CD4-positive, alpha-beta T cell treated with Interleukin-1 beta for 1 hour (primary cell): ENCODE results near the gene MCM7.

ENCODE experiments used
- DNase-seq, 2 donors: peaks; one replicate each; pipeline ENCODE4 v3.0.0-alpha.2; 2020 to 2022

The MCM7 gene

DNA sequence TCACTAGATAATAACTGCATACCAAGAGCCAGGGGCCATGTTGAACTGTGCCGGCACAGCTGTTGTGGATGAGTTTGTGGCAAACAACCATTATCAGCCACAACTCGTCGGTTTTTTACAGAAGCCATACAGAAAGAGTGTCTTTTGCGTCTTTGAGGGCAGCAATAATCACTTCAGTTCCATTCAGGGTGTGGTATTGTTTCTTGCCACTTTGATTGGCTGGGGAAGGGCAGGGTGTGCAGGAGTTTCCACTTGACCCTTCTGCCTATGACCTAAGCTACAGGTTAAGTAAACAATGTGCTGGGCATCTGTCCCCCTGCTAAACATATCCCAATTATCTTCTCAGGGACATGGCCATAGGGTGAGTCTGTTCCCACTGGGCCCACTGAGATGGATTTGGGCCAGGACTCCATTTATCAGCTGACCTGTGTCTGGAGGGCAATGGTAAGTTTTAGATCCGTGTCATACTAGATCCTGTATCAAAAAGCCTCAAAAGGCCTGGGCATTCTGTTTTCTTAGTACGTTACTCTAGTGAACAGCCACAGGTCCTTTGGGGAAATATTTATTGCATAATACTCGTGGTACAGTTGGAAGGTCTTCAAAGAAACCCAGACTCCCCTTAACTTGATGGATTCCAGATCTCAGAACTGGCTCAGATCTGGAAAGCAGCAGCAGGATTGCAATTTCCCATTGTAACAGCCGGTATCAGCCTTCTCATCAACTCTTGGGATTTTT lies 35.6 kb downstream of the MCM7 start:
- DNase-seq: no peak

DNA sequence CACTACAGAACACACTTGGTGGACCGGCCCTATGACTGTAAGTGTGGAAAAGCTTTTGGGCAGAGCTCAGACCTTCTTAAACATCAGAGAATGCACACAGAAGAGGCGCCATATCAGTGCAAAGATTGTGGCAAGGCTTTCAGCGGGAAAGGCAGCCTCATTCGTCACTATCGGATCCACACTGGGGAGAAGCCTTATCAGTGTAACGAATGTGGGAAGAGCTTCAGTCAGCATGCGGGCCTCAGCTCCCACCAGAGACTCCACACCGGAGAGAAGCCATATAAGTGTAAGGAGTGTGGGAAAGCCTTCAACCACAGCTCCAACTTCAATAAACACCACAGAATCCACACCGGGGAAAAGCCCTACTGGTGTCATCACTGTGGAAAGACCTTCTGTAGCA lies 37.0 kb downstream of the MCM7 start:
- no peak for DNase-seq

DNA sequence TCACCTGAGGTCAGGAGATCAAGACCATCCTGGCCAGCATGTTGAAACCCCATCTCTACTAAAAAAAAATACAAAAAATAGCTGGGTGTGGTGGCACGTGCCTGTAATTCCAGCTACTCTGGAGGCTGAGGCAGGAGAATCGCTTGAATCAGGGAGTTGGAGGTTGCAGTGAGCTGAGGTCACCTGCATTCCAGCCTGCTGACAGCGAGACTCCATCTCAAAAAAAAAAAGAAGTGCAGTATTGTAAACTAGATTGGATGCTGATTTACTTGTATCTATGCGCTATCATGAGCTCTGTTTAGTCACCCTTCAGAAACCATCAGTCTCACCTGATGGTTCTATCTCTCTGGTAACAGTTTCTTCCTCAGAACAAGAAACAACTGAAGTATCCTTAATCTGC lies 37.8 kb downstream of the MCM7 start:
- DNase-seq: no peak

- DNase-seq: no peak
These were observed 39.5 kb downstream of the MCM7 start for GRCh38 chr7:100061518-100062193.

GRCh38 chr7:100059251-100059739 lies 41.9 kb downstream of the MCM7 start:
- DNase-seq: no peak

GRCh38 chr7:100057006-100057405 lies 44.2 kb downstream of the MCM7 start:
- DNase-seq: no peak

DNA sequence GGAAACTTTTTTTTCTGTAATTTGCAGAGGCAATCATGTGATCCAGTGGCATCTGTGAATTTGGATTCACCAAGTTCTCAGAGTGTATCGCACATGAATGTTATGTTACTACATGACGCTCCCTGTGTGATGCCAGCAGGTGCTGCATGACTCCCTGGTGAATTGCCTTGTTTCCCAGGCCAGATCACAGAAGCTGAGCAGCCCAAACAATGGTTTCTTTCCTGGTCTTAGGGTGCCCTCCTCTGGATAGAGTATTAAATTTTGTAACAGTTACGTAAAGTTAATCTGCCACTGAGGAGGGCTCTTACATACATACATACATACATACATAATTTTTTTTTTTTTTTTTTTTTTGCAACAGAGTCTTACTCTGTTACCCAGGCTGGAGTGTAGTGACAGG lies 48.0 kb downstream of the MCM7 start:
- peak; percentile 4 to 54 for DNase-seq

GRCh38 chr7:100051611-100052010 lies 49.6 kb downstream of the MCM7 start:
- no peak for DNase-seq

DNA sequence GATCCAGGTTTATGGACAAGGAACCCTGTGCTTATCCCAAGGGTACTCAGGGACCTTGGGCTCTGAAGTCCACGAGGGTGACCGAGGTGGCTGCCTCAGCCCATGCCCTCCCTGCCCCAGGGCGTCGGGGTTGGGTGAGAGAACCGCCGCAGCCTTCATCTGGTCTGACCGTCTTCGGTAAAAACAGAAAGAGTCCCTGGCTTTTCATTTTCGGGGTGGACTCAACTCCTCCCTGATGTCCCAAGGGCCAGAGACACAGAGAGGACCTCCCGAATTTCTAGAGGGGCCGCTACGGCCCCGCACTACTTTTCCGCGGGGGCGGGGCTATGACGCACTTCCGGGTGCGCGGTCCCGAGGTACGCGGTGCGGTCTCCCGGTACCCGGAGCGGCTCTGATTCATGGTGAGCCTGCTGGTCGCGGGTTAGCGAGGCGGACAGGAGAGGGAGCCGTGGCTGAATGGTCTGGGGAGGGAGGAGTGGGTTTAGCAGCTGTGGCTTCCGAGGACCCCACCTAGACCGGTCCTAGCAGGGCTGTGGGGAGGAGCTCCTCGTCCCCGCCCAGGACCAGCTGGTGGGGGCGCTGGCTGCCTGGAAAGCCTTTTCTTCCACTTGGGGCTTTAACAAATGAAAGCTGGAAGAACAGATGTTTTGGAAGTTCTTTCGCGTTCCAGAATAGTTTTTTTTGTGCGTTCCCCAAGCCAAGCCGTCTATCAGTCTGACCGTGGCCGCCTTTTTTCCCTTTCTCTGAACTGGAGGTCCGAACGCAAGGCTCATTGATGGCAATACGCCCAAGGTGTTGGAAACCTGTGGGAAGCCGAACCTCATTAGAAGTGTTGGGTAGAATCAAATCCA lies 51.5 kb downstream of the MCM7 start, which contains the start of gene ZSCAN21:
Gene ZSCAN21 (plus strand): TSS at position 334 of the 851 bp plus-strand sequence. CDS start 7,233 bp downstream, outside the sequence.
- DNase-seq: peak; percentile 83 to 84

DNA sequence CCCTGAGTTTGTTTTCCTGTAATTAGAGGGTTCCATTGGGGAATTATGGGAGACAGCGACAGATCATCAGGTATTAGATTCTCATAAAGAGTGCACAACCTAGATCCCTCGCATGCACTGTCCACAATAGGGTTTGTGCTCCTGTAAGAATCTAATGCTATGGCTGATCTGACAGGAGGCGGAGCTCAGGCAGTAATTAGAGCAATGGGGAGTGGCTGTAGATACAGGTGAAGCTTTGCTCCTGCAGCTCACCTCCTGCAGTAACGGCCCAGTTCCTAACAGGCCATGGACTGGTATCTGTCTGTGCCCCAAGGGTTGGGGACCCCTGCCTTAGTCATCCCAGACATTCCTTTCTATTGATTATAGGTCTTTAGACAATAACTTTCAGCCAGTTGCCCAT lies 52.5 kb downstream of the MCM7 start:
- no peak for DNase-seq

DNA sequence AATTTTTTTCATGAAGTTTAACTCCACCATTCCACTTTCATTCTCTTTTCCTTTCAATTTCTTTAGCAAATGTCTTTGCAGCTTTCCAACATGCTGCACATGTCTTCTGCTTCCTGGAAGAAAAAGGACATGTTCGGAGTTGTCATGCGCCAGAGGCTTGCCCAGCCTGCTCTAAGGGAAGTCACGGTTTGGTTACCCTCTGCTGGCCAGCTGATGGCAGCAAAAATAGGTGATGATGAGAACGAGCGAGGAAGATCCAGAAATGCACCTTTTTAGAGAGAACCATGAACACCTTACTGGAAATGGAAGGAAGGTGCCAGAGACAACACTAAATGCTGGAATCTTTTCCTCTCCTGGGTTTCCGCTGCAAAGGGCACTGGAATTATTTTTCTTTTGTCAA lies 56.5 kb downstream of the MCM7 start:
- DNase-seq: peak in 1 of 2 donors; percentile 11
